ENCODE data around the gene PROM1.

- TF ChIP-seq ZNF391 (tag by site-specific recombination; IDR thresholded peaks at IDR 0.05; ENCODE audit: borderline replicate concordance, low read depth) (no peak), ZNF138 (tag by site-specific recombination; IDR thresholded peaks at IDR 0.05; ENCODE audit: borderline replicate concordance) (no peak), ZNF768 (tag by site-specific recombination; IDR thresholded peaks at IDR 0.05) (no peak), CTCF (tag by site-specific recombination; IDR thresholded peaks at IDR 0.05) (no peak), YY2 (tag by site-specific recombination; IDR thresholded peaks at IDR 0.05) (no peak), YY1 (tag by site-specific recombination; IDR thresholded peaks at IDR 0.05) (no peak), ZNF274 (IDR thresholded peaks at IDR 0.05; ENCODE audit: low read length) (no peak), ZNF274 (tag by site-specific recombination; IDR thresholded peaks at IDR 0.05; ENCODE audit: borderline replicate concordance) (no peak), ZNF211 (tag by site-specific recombination; IDR thresholded peaks at IDR 0.05; ENCODE audit: low read depth) (no peak)
Measured at GRCh38 chr4:15938640-15939039, 145.2 kb downstream of the PROM1 start, which contains the start of gene FGFBP1.
